ENCODE results near the gene DLG5.

Gene DLG5

GRCh38 chr10:77872947-77873535, 53.5 kb downstream of the DLG5 start:
- no peak for TF ChIP-seq FOXP2 (optimal IDR thresholded peaks at IDR 0.05; ENCODE audit: borderline replicate concordance, extremely low read depth, extremely low read length, insufficient read depth)
- no peak for TF ChIP-seq SIN3A (IDR thresholded peaks at IDR 0.05; ENCODE audit: borderline replicate concordance, insufficient read depth, low read length)
- no peak for TF ChIP-seq POLR2AphosphoS5 (IDR thresholded peaks at IDR 0.05; ENCODE audit: low read depth, low read length)
- TF ChIP-seq TAF1 (IDR thresholded peaks at IDR 0.05; ENCODE audit: borderline replicate concordance, insufficient read depth, low read length): no peak
- TF ChIP-seq, protein P1, sequence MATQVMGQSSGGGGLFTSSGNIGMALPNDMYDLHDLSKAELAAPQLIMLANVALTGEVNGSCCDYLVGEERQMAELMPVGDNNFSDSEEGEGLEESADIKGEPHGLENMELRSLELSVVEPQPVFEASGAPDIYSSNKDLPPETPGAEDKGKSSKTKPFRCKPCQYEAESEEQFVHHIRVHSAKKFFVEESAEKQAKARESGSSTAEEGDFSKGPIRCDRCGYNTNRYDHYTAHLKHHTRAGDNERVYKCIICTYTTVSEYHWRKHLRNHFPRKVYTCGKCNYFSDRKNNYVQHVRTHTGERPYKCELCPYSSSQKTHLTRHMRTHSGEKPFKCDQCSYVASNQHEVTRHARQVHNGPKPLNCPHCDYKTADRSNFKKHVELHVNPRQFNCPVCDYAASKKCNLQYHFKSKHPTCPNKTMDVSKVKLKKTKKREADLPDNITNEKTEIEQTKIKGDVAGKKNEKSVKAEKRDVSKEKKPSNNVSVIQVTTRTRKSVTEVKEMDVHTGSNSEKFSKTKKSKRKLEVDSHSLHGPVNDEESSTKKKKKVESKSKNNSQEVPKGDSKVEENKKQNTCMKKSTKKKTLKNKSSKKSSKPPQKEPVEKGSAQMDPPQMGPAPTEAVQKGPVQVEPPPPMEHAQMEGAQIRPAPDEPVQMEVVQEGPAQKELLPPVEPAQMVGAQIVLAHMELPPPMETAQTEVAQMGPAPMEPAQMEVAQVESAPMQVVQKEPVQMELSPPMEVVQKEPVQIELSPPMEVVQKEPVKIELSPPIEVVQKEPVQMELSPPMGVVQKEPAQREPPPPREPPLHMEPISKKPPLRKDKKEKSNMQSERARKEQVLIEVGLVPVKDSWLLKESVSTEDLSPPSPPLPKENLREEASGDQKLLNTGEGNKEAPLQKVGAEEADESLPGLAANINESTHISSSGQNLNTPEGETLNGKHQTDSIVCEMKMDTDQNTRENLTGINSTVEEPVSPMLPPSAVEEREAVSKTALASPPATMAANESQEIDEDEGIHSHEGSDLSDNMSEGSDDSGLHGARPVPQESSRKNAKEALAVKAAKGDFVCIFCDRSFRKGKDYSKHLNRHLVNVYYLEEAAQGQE (IDR thresholded peaks at IDR 0.05; ENCODE audit: insufficient read depth in 1 of 2, low read depth in 2 of 2, low read length in 2 of 2): no peak

DNA sequence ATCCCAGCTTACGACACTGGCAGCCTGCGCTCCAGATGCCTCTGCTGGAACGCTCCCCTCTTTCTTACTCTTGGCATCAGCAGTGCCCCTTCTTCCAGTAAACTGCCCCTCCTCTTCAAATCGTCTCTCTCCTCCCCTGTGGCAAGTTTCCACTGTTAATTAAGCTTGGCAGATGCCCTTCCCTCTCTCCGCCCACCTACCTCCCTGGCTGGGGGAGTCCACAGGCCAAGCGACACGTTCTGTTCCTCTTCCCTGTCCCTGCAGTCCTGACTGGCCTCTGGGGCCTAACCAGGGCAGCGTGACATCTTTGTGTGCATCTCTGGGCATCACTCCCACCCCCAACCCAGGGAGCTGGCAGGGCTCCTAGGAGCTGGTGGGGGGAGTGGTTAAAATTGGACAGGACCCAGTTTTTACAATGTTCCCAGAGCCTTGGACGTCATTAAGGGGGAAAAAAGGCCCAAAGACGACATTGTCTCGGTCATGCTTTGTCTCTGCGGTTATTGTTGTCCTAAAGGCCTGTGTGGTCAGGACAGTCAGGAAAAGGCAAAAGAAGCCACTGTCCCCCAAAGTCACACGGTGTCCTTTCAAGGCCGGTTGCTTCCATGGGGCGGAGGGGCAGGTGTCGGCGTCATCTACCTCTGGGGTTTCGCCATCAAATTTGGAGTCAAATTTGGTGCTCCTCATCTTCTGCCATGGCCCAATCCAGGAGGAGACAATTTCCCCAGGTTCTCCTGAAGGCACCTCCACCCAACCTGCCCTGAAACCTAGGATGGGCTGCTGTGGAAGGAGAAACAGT, 54.2 kb downstream of the DLG5 start:
- TF ChIP-seq SIN3A (IDR thresholded peaks at IDR 0.05; ENCODE audit: borderline replicate concordance, insufficient read depth, low read length) (no peak), POLR2AphosphoS5 (IDR thresholded peaks at IDR 0.05; ENCODE audit: low read depth, low read length) (no peak), FOXP2 (optimal IDR thresholded peaks at IDR 0.05; ENCODE audit: borderline replicate concordance, extremely low read depth, extremely low read length, insufficient read depth) (no peak), TAF1 (IDR thresholded peaks at IDR 0.05; ENCODE audit: borderline replicate concordance, insufficient read depth, low read length) (no peak)
- TF ChIP-seq, protein P1 (IDR thresholded peaks at IDR 0.05; ENCODE audit: insufficient read depth in 1 of 2, low read depth in 2 of 2, low read length in 2 of 2): no peak

- TF ChIP-seq TAF1 (IDR thresholded peaks at IDR 0.05; ENCODE audit: borderline replicate concordance, insufficient read depth, low read length) (no peak), FOXP2 (optimal IDR thresholded peaks at IDR 0.05; ENCODE audit: borderline replicate concordance, extremely low read depth, extremely low read length, insufficient read depth) (no peak), SIN3A (IDR thresholded peaks at IDR 0.05; ENCODE audit: borderline replicate concordance, insufficient read depth, low read length) (no peak), POLR2AphosphoS5 (IDR thresholded peaks at IDR 0.05; ENCODE audit: low read depth, low read length) (no peak)
- TF ChIP-seq, protein P1 (IDR thresholded peaks at IDR 0.05; ENCODE audit: insufficient read depth in 1 of 2, low read depth in 2 of 2, low read length in 2 of 2): no peak
Observed at GRCh38 chr10:77869626-77870420, 56.7 kb downstream of the DLG5 start.

DNA sequence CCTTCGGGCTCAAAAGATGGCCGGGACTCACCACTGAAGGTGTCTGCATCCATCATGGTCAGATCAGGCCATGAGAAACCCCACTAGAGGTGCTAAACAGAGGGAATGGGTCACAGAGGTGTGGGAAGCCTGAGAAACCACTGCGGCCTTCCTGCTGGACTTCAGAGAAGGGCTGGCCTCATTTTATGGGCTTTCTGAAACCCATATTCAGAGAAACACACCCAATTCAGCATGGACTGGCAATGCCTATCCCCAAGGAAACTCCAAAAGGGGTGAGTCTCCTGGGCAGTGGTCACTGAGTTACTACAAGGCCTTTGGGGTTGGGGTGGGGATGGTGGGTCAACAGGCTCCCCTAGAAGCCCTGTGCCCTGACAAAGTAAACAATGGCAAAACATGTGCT, 58.0 kb downstream of the DLG5 start:
- TF ChIP-seq SIN3A (IDR thresholded peaks at IDR 0.05; ENCODE audit: borderline replicate concordance, insufficient read depth, low read length) (no peak), POLR2AphosphoS5 (IDR thresholded peaks at IDR 0.05; ENCODE audit: low read depth, low read length) (no peak), TAF1 (IDR thresholded peaks at IDR 0.05; ENCODE audit: borderline replicate concordance, insufficient read depth, low read length) (no peak), FOXP2 (optimal IDR thresholded peaks at IDR 0.05; ENCODE audit: borderline replicate concordance, extremely low read depth, extremely low read length, insufficient read depth) (no peak)
- TF ChIP-seq, protein P1 (IDR thresholded peaks at IDR 0.05; ENCODE audit: insufficient read depth in 1 of 2, low read depth in 2 of 2, low read length in 2 of 2): no peak

Measured in PFSK-1 (cell line).